NK-92 treated with Interleukin-12 subunit alpha and Interleukin-12 subunit beta, amount 100 ng/mL, for 24 hours (cell line): ENCODE results near the gene OR1A1.
"Not testable (repeated sequence)": the region's sequence is repeated elsewhere in the genome, so short reads cannot be mapped to it uniquely, and the experiment has no call there.

ENCODE experiments used
- DNase-seq: peaks from one replicate; lab custom pipeline; 2025; lab: John Stamatoyannopoulos, UW

Gene OR1A1, protein sequence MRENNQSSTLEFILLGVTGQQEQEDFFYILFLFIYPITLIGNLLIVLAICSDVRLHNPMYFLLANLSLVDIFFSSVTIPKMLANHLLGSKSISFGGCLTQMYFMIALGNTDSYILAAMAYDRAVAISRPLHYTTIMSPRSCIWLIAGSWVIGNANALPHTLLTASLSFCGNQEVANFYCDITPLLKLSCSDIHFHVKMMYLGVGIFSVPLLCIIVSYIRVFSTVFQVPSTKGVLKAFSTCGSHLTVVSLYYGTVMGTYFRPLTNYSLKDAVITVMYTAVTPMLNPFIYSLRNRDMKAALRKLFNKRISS

DNA sequence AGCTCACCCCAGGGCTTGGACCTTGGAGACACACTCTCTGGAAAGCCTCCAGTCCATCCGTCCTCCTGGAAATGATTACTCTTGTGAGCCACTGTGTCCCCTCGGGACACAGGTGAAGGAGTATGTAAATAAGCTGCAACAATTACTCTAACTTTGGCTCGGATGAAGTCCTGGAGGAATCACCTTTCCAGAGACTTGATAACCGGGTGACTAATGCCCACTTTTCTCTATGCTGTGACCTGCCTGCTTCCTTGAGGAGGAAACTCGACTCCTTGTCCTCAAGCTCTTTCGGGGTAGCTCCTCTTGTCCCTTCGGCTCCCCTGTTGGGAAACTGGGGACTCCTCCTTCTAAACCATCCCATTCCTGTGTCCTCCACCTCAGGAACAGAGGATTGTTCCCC lies at the start of gene OR1A1:
OR1A1 (plus strand) TSS at position 301 of the 400 bp plus-strand sequence. CDS start 7,954 bp downstream, outside the sequence.
- DNase-seq, result no peak

DNA sequence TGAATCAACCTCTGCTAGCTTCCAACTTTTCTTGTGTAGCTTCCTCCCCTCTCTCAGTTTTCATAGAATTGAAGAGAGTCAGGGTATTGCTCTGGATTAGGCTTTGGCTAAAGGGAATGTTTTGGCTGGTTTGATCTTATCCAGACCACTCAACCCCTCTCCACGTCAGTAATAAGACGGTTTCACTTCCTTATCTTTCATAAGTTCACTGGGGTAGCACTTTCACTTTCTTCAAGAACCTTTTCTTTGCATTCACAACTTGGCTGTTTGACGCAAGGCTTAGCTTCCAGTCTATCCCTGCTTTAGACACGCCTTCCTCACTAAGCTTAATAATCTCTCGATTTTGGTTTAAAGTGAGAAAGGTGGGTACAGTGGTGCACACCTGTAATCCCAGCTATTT lies 39.9 kb upstream of the OR1A1 start:
- DNase-seq, result no peak

DNA sequence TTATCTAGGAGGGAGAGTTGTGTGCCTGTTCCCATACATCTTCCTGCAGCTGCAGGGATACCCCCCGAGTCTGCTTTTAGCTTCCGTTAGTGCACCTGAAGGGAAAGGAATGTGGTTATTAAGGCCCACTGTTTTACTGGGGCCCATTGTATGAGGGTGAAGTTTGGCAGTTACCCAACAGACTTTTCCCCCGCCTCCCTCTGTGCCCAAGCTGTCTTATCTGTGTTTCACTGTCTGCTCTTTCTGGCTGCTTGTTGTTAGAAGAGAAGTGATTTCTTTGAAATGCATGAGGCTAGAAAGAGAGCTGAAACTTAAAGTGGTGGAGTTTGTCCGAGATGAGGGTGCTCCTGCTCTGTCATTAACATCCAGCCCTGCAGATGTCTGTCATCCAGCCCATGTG lies 17.5 kb upstream of the OR1A1 start:
- DNase-seq, result no peak

DNA sequence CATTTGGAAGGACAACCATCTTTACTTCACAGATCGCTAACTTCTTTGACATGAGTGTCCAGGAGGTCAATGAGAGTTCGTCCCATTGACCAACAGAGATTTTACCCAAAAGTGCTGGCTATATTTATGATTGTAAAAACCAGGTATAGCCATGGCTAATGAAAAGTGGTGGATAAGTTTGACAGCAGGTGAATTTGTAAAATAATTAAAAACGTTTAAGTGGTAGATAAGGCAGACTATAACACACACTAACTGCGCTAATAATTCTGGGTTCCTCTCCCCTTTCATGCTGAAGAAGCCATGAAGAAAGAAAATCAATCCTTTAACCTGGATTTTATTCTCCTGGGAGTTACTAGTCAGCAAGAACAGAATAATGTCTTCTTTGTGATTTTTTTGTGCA lies 10.2 kb upstream of the OR1A1 start, which contains the start of gene OR1A2:
OR1A2 (plus strand) TSS at position 301 of the 400 bp plus-strand sequence; CDS start at position 301, 0 bp downstream.
- no peak for DNase-seq

DNA sequence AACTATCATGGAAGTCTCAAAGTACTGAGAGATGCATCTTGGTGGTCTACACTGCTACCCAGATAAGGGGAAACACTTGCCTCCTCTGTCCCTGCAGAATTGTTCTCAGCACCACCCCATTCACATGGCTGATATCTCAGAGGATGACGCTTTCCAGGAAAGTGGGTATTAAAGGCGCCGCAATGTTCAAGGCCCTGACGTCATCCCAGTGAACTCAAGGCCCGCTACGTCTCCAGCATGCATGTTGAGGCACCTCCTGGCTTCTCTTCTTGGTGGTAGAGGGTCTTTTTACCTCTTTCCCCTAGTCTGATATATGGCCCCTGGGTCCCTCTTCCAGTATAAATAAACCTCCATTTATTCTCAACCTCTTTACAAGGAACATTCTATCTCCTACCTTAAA lies 1.0 kb downstream of the OR1A1 start:
- DNase-seq, result no peak

DNA sequence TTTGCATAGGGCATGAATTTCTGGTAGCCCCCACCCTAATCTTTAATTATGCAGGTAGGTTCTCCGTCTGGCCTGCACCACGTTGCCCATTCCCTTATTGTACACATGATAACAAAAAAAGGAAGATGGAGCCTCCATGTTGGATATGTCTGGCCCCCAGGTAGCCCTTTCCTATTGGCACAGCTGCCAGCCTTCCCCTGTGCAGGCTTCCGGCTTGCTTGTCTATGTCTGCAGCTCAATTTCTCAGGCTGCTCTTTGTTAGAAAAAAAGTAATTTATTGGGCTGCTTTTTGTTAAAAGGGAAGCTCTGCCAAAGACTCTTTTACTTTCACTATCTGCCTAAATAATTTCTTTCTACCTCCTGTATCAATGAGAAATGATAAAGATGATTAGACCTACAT lies 5.5 kb downstream of the OR1A1 start:
- no peak for DNase-seq

DNA sequence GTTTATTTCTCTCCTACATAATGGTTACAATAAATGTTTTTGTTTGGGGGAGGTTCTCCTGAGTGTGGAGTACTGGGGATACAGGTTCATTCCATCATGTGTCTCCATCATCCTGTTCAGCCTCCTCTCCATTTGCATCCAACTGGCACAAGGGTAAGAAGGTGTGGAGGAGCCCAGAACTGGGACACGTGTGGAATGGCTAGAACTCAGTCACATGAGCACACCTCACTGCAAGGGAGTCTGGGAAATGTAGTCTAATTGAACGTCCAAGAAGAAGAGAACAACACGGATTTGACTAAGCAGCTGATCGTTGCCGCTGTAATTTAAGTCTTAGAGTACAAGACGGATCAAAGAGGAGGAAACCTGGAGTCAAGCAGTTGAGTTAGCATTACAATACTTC lies 6.1 kb downstream of the OR1A1 start:
- no peak for DNase-seq

DNA sequence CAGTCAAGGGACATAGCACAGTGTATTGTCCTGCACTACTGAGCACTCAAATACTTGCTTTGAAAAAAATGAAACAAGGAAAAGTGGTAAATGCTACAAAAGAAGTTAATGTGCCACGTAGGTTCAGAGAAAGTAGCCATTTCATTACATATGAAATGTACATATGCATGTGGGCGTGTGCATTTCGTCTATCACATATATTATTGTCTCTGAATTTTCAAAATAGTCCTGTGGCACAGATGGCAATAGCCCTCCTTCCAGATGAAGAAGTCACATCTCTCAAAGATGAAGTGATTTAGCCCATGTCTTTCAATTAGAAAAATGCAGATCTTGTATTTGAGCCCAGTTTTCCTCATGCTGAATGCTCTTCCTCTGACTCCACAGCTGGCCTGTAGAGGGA lies 12.5 kb downstream of the OR1A1 start:
- not testable (repeated sequence) for DNase-seq

DNA sequence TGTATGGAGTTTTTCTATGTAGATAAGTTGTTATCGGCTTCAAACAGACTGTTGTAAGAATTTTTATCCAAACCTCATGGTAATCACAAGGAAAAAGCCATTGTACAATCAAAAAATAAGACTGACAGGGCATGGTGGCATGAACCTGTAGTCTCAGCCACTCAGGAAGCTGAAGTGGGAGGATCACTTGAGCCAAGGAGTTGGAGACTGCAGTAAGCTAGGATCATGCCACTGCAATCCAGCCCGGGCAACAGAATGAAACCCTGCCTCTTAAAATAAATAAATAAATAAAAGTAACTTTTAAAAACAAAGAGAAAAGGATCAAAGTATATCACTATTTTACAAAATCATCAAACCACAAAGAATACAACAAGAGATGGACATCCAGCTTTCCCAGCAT lies 14.4 kb downstream of the OR1A1 start:
- DNase-seq, result no peak

DNA sequence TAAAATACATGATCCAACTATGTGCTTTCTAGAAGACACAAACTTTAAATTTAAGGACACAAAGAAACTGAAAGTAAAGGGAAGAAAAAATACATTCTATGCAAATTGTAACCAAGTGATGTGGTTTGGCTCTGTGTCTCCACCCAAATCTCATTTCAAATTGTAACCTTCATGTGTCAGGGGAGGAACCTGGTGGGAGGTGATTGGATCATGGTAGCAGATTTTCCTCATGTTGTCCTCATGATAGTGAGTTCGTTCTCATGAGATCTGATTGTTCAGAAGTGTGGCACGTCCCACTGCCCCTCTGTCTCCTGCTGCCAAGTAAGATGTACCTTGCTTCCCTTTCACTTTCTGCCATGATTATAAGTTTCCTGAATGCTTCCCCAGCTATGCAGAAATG lies 15.0 kb downstream of the OR1A1 start:
- DNase-seq, result no peak

DNA sequence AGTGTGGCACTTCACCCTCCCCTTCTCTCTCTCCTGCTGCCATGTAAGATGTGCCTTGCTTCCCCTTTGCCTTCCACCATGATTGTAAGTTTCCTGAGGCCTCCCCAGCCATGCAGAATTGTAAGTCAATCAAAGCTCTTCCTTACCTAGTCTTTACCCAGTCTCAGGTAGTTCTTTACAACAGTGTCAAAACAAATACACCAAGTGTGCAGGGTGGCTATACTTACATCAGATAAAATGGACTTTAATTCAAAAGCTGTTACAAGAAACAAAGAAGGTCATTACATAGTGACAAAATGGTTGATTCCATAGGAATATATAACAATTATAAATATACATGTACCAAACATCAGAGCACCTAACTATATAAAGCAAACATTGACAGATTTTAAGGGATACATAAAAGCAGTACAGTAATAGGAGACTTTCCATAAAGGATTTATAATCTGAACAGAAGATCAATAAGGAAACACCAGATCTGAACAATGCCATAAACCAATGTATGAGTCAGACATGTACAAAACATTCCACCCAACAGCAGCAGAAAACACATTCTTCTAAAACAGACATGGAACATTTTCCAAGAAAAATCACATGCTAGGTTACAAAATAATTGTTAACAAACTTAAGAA lies 17.4 kb downstream of the OR1A1 start:
- DNase-seq, result not testable (repeated sequence)

DNA sequence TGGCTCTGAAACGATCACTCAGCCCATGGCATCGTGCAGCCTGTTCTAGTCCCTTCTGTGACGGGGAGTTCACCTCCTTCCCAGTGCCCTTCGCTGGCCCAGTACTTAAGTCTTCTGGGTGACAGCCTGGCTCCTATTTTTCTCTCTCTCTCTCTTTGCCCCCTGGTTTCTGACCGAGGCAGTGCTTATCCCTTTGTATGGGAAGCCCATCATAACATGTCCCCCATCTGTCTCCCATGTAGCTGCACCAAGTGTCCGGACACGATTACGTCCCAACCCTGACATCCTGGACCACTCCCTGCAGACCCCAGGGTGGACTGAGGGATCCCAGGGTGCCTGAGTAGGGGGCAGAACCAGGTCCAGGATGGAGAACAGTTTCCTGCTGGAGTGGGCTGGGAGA lies 24.8 kb downstream of the OR1A1 start:
- not testable (repeated sequence) for DNase-seq

DNA sequence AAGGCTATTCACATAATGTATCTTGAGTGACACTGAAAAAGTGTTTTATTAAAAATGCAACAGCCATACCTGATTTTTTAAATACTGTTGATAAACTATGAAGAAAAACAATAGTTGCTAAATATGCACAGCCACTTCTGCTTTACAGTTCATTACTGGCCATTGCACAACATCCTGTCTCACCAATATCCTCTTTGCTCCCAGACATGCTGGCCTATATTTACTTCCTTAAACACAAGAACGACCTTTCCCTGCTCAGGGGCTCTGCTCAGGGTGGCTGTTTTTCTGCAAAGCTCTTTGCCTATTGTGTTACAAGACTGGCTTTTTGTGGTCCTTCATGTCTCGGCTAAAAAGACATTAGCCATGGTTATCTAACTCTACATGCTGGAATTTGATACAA lies 31.2 kb downstream of the OR1A1 start:
- DNase-seq, result not testable (repeated sequence)

DNA sequence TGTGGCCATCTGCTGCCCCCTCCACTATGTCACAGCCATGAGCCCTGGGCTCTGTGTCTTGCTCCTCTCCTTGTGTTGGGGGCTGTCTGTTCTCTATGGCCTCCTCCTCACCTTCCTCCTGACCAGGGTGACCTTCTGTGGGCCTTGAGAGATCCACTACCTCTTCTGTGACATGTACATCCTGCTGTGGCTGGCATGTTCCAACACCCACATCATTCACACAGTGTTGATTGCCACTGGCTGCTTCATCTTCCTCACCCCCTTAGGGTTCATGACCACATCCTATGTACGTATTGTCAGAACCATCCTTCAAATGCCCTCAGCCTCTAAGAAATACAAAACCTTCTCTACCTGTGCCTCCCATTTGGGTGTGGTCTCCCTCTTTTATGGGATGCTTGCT lies 33.6 kb downstream of the OR1A1 start:
- not testable (repeated sequence) for DNase-seq

DNA sequence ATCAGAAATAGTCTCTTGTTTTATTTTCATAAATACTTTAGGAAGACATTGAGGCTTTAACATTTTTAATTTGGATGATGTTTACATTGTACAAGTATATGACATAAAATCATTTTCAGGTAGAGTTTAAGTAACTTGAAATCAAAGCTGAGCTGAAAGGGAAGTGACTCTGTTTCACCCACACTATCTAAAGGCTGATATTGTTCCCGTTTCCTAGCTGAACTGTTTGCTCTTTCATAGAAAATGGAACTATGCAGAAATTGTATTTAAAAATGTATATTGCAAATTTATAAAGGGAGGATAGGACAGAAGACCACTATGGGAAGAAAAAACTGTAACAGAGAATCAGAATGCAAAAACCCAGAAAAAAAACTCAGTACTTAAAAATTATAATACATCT lies 37.4 kb downstream of the OR1A1 start:
- not testable (repeated sequence) for DNase-seq

DNA sequence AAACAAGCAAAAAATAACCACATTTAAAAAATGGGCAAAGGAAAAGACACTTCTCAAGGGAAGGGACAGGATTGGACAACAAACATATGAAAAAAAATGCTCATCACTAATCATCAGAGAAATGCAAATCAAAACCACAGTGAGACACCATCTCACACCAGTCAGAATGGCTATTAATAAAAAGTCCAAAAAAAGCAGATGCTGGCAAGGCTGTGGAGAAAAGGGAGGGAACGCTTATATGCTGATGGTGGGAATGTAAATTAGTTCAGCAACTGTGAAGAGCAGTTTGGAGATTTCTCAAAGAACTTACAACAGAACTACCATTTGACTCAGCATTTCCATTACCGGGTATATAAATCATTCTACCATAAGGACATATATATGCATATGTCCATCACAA lies 41.5 kb downstream of the OR1A1 start:
- not testable (repeated sequence) for DNase-seq

DNA sequence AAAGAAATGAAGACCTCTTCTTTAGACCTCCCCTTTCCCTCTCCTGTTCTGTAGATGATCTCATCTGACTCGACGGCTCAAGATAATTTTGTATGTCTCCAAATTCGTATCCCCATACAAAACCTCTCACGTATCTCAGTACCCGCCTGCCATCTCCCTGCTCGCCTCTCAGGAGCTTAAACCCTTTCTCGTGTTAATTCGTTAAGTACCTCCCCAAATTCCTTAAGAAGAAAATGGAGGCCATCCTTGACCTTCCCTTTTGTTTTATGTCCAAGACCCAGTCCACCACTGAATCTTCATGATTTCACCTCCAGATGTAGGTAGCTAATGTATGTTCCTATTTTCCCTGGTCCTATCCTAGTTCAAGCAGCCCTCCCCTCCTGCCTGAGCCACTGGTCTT lies 49.1 kb downstream of the OR1A1 start:
- DNase-seq, result no peak

DNA sequence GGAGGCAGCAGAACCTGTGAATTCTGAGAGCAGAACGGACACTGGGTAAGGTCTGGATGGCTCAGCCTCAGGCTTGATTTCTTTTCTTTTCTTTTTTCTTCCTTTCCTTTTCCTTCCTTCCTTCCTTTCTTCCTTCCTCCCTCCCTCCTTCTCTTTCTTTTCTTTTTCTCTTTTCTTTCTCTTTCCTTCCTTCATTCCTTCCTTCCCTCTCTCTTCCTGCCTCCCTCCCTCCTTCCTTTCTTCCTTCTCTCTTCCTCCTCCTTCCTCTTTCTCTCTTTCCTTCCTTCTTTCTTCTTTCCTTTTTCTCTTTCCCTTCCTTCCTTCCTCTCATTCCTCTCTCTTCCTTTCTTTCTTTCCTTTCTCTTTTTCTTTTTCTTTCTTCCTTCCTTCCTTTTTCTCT lies 52.7 kb downstream of the OR1A1 start:
- no peak for DNase-seq

DNA sequence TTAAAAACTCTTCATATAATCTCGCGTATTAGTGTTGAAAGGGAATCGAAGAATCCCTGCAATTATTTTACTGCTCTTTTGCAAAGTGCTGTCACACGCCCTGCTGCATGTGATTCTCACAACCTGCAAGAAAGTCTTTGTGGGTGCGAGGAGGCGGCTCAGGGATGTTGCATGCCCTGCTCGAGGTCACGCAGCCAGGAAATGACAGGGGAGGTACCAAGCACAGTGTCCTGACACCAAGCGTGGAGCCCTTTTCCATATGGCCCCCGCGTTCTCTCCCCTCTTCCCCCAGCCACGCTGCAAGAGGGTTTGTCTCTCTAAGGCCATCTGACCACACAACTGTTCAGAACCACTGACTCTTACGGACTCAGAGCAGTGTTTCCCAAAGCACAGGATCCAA lies 53.1 kb downstream of the OR1A1 start:
- DNase-seq, result peak; percentile 1
